GM12878 (cell line): ENCODE measurements around the gene USF3. TPM values are rescaled to one million over a fixed set of nuclear protein-coding genes. Genes with fewer than 3 reads are reported as not detected.

Source experiments
- ELK1 ChIP-seq: IDR thresholded peaks from 2 replicates; pipeline ENCODE4 v1.6.1; 2012; ENCODE audit warnings: low read depth, low read length, improper control_type of control experiment
- ESRRA ChIP-seq: IDR thresholded peaks from 2 replicates; pipeline ENCODE4 v1.6.1; 2012; ENCODE audit warnings: mild to moderate bottlenecking, low read length, improper control_type of control experiment
- GABPA ChIP-seq: IDR thresholded peaks from 2 replicates; pipeline ENCODE4 v1.6.1; 2014; ENCODE audit warnings: antibody characterized with exemption, low read depth, mild to moderate bottlenecking, inconsistent platforms
- IKZF1 ChIP-seq: fragments of 450-650 bp; conservative IDR thresholded peaks from 2 replicates; pipeline ENCODE4 v1.6.1; 2017; ENCODE audit warnings: antibody characterized with exemption, mild to moderate bottlenecking
- IRF3 ChIP-seq: fragments of 450-650 bp; IDR thresholded peaks from 2 replicates; pipeline ENCODE4 v1.6.1; 2014; ENCODE audit warnings: mild to moderate bottlenecking
- MTA2 ChIP-seq: fragments of 450-650 bp; IDR thresholded peaks from 2 replicates; pipeline ENCODE4 v1.6.1; 2016; ENCODE audit warnings: low read depth, mild to moderate bottlenecking, moderate library complexity
- MXI1 ChIP-seq: fragments of 150-350 bp; IDR thresholded peaks from 2 replicates; pipeline ENCODE4 v1.6.1; 2011; ENCODE audit warnings: low read depth, mild to moderate bottlenecking, inconsistent platforms, low read length, improper control_type of control experiment
- MYC ChIP-seq: IDR thresholded peaks from 2 replicates; pipeline ENCODE4 v1.6.1; 2011; ENCODE audit warnings: mild to moderate bottlenecking, low read length, moderate library complexity, inconsistent platforms; ENCODE audit not compliant: insufficient read depth, insufficient replicate concordance, insufficient read length, severe bottlenecking
- NR2F1 ChIP-seq: fragments of 450-650 bp; conservative IDR thresholded peaks from 2 replicates; pipeline ENCODE4 v1.6.1; 2017; ENCODE audit warnings: mild to moderate bottlenecking
- POU2F2 ChIP-seq: IDR thresholded peaks from 3 replicates; pipeline ENCODE4 v1.6.1; 2011; ENCODE audit warnings: low read depth, mild to moderate bottlenecking, low read length, borderline replicate concordance
- RELA ChIP-seq: fragments of 450-650 bp; IDR thresholded peaks from 2 replicates; pipeline ENCODE4 v1.8.0; 2014; ENCODE audit warnings: borderline replicate concordance; ENCODE audit not compliant: partially characterized antibody
- SKIL ChIP-seq: fragments of 450-650 bp; IDR thresholded peaks from 2 replicates; pipeline ENCODE4 v1.6.1; 2017; ENCODE audit warnings: mild to moderate bottlenecking, low read depth, inconsistent platforms; ENCODE audit not compliant: poor library complexity, severe bottlenecking
- SMAD5 ChIP-seq: IDR thresholded peaks from 2 replicates; pipeline ENCODE4 v1.6.1; 2016; ENCODE audit warnings: antibody characterized with exemption, low read depth
- SMARCA5 ChIP-seq: fragments of 450-650 bp; IDR thresholded peaks from 2 replicates; pipeline ENCODE4 v1.6.1; 2017; ENCODE audit warnings: mild to moderate bottlenecking
- SREBF2 ChIP-seq: IDR thresholded peaks from 2 replicates; pipeline ENCODE4 v1.6.1; 2012; ENCODE audit warnings: mild to moderate bottlenecking, low read length
- SRF ChIP-seq, 2 experiments: IDR thresholded peaks; 2 replicates each; pipeline ENCODE4 v1.6.1; 2011; ENCODE audit warnings: low read depth in 2 of 2, low read length in 2 of 2, mild to moderate bottlenecking in 1 of 2, moderate library complexity in 1 of 2
- TCF12 ChIP-seq: IDR thresholded peaks from 2 replicates; pipeline ENCODE4 v1.6.1; 2011; ENCODE audit warnings: low read depth, mild to moderate bottlenecking, low read length
- TCF3 ChIP-seq: IDR thresholded peaks from 2 replicates; pipeline ENCODE4 v1.6.1; 2012; ENCODE audit warnings: low read depth, mild to moderate bottlenecking, low read length, borderline replicate concordance; ENCODE audit not compliant: insufficient read depth
- ZNF384 ChIP-seq: IDR thresholded peaks from 2 replicates; pipeline ENCODE4 v1.6.1; 2012; ENCODE audit warnings: low read depth, mild to moderate bottlenecking, low read length, improper control_type of control experiment, borderline replicate concordance
- ZNF592 ChIP-seq: fragments of 450-650 bp; IDR thresholded peaks from 2 replicates; pipeline ENCODE4 v1.6.1; 2017; ENCODE audit warnings: mild to moderate bottlenecking, moderate library complexity
- polyA plus RNA-seq, 11 experiments: library from polyadenylated mRNA; depleted of rRNA in 4 of 11; unstranded in 6 of 11; stranded (reverse) in 5 of 11; fragments of >200 nt; fragmentation: Nextera tagmentation in 4 of 11; fragmentation: Illumina TruSeq in 1 of 11; extraction: Ambion mirVana in 4 of 11; extraction: Trizol in 1 of 11; gene quantifications; 1 replicate in 1 of 11; 2 replicates in 10 of 11; pipeline versions ENCODE4 v1.2.1 to v1.2.3, GENCODE V29; 2011 to 2016; ENCODE audit warnings: inconsistent platforms in 2 of 11, missing spikeins in 2 of 11, low read depth in 1 of 11
- total RNA-seq, 4 experiments: library from RNA; depleted of rRNA in 3 of 4; stranded (reverse); fragments of >200 nt in 3 of 4; fragmentation: Illumina TruSeq in 1 of 4; extraction: Trizol in 1 of 4; gene quantifications; 2 replicates each; pipeline versions ENCODE4 v1.2.1 to v1.2.3, GENCODE V29; 2013 to 2021

The USF3 gene
- total and polyA plus RNA-seq, 10 of the 15 experiments (the other 5 are each of a cell fraction or from before 2014, with no cell fraction given), result 3.1 to 15.9 (median 7.8) TPM

- no peak for TF ChIP-seq ZNF592
- TF ChIP-seq GABPA, result peak; percentile 77
- TF ChIP-seq SREBF2, result no peak
- TF ChIP-seq MYC, result no peak
- no peak for TF ChIP-seq ELK1
- no peak for TF ChIP-seq SMAD5
- TF ChIP-seq ESRRA, result no peak
- no peak for TF ChIP-seq SKIL
- TF ChIP-seq ZNF384, result no peak
- TF ChIP-seq NR2F1, result no peak
- 0 out of 4 replicates have a peak, but pooled peaks of 1 of the 2 experiments have one; percentile 28 for TF ChIP-seq SRF (IDR thresholded peaks at IDR 0.05; ENCODE audit: low read depth in 2 of 2, low read length in 2 of 2)
- no peak for TF ChIP-seq IRF3
- TF ChIP-seq MTA2, result no peak
- peak; percentile 97 for TF ChIP-seq TCF3
- TF ChIP-seq IKZF1, result peak; percentile 61
- peak; percentile 94 for TF ChIP-seq TCF12
- TF ChIP-seq POU2F2, result no peak
- TF ChIP-seq MXI1, result peak; percentile 57; the same call in 1 of the 2 replicates
- TF ChIP-seq SMARCA5, result no peak
- TF ChIP-seq RELA, result no peak
These were observed 89.8 kb downstream of the USF3 start (continued) for GRCh38 chr3:113606539-113607218.
